ENCODE results near the gene LCMT2. TPM values are rescaled to one million over a fixed set of nuclear protein-coding genes. Genes with fewer than 3 reads are reported as not detected.

Gene LCMT2
- total RNA-seq, 4 donors from 2014 or later: 5.4 to 9.5 (median 6.4) TPM

DNA sequence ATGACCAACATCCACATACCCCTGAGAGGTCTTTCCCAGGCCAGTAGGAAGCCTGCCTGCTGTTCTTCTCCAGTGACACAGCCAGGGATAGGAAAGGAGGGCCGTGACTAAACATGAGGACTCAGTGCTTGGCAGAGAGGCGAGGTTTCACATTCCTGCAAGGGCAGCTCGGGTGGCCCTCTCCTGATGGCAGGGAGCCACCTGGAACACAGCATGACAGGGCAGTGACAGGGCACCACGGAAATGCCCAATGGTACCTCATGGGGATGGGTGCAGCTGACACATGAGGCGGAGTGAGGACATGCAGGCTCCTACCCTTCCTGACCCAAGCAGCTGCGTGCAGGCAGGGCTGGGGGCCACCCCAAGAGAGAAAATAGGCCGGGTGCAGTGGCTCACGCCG is 56.2 kb downstream of the LCMT2 start:
- Histone ChIP-seq H3K27me3 (peaks cover 65% of the 10 kb centered on the region), H3K4me3 (no peak overlapping the region), H3K4me1 (no peaks in the 10 kb centered on the region), H3K36me3 (no peaks in the 10 kb centered on the region), H3K27ac (no peak overlapping the region), H3K9me3 (no peaks in the 10 kb centered on the region)
- TF ChIP-seq EP300 (IDR thresholded peaks at IDR 0.05) (no peak), POLR2A (IDR thresholded peaks at IDR 0.05) (no peak), POLR2AphosphoS5 (IDR thresholded peaks at IDR 0.05) (no peak)
- TF ChIP-seq, protein P1, sequence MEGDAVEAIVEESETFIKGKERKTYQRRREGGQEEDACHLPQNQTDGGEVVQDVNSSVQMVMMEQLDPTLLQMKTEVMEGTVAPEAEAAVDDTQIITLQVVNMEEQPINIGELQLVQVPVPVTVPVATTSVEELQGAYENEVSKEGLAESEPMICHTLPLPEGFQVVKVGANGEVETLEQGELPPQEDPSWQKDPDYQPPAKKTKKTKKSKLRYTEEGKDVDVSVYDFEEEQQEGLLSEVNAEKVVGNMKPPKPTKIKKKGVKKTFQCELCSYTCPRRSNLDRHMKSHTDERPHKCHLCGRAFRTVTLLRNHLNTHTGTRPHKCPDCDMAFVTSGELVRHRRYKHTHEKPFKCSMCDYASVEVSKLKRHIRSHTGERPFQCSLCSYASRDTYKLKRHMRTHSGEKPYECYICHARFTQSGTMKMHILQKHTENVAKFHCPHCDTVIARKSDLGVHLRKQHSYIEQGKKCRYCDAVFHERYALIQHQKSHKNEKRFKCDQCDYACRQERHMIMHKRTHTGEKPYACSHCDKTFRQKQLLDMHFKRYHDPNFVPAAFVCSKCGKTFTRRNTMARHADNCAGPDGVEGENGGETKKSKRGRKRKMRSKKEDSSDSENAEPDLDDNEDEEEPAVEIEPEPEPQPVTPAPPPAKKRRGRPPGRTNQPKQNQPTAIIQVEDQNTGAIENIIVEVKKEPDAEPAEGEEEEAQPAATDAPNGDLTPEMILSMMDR (IDR thresholded peaks at IDR 0.05): no peak
- no peak for ATAC-seq
- WGBS, 2 donors (ENCODE audit: low coverage in 1 of 2): 56 to 90% methylated on average over 2 to 9 of the region's 9 CpGs

Other genes with a start within 250 kb of the LCMT2 start
- gene UBR1, start 224.5 kb downstream of the LCMT2 start, total RNA-seq: 10 to 100 TPM; 24.0 to 46.1 (median 31.5) TPM
- gene TMEM62, start 197.0 kb downstream of the LCMT2 start, total RNA-seq: 10 to 100 TPM; 11.5 to 25.2 (median 22.9) TPM
- gene CCNDBP1, start 145.2 kb downstream of the LCMT2 start, total RNA-seq: 10 to 100 TPM; 43.0 to 70.9 (median 54.1) TPM
- gene EPB42, start 109.6 kb downstream of the LCMT2 start, total RNA-seq: under 1 TPM in 2 of 4 donors, not detected in 2; 0.12 to 0.40 TPM
- gene TGM5, start 63.6 kb downstream of the LCMT2 start, total RNA-seq: 1 to 10 TPM in 1 of 4 donors, under 1 TPM in 2, not detected in 1; 0.31 to 1.3 (median 0.58) TPM
- gene TGM7, start 28.3 kb downstream of the LCMT2 start, total RNA-seq: not detected
- gene ZSCAN29, start 40.5 kb upstream of the LCMT2 start, total RNA-seq: 10 to 100 TPM; 18.0 to 30.7 (median 22.3) TPM
- gene TUBGCP4, start 40.5 kb upstream of the LCMT2 start, total RNA-seq: 10 to 100 TPM; 11.3 to 26.0 (median 14.2) TPM
- 10 to 100 TPM; 21.8 to 40.2 (median 33.5) TPM for gene TP53BP1, start 162.6 kb upstream of the LCMT2 start, total RNA-seq
- gene MAP1A, start 187.0 kb upstream of the LCMT2 start, total RNA-seq: 10 to 100 TPM; 28.9 to 59.1 (median 35.1) TPM